Measurements from ENCODE around the gene ITPR3. TPM values are rescaled to one million over a fixed set of nuclear protein-coding genes. Genes with fewer than 3 reads are reported as not detected.

The ITPR3 gene
- total RNA-seq, 1 donor from 2014 or later: 69.3 TPM

GRCh38 chr6:33719326-33719987 is 98.3 kb downstream of the ITPR3 start:
- TF ChIP-seq CTCF (conservative IDR thresholded peaks at IDR 0.05; ENCODE audit: low read depth, low read length): no peak
- H3K4me3 ChIP-seq (ENCODE audit: low read depth, low read length): no peak overlapping the region
- DNase-seq (ENCODE audit: low read depth): no peak

- H3K4me3 ChIP-seq (ENCODE audit: low read depth, low read length): no peak overlapping the region
- no peak for TF ChIP-seq CTCF (conservative IDR thresholded peaks at IDR 0.05; ENCODE audit: low read depth, low read length)
- DNase-seq (ENCODE audit: low read depth): no peak
Observed at GRCh38 chr6:33720998-33721397, 99.9 kb downstream of the ITPR3 start.

- no peak for TF ChIP-seq CTCF (conservative IDR thresholded peaks at IDR 0.05; ENCODE audit: low read depth, low read length)
- no peak for DNase-seq (ENCODE audit: low read depth)
- H3K4me3 ChIP-seq (ENCODE audit: low read depth, low read length): no peak overlapping the region
Observed at GRCh38 chr6:33721508-33721907, 100.4 kb downstream of the ITPR3 start.

GRCh38 chr6:33722103-33722623 is 101.0 kb downstream of the ITPR3 start:
- no peak for DNase-seq (ENCODE audit: low read depth)
- H3K4me3 ChIP-seq (ENCODE audit: low read depth, low read length): no peak overlapping the region
- no peak for TF ChIP-seq CTCF (conservative IDR thresholded peaks at IDR 0.05; ENCODE audit: low read depth, low read length)

- TF ChIP-seq CTCF (conservative IDR thresholded peaks at IDR 0.05; ENCODE audit: low read depth, low read length): no peak
- DNase-seq (ENCODE audit: low read depth): no peak
- H3K4me3 ChIP-seq (ENCODE audit: low read depth, low read length): no peak overlapping the region
Observed at GRCh38 chr6:33723371-33724085, 102.4 kb downstream of the ITPR3 start.

GRCh38 chr6:33724102-33725023 is 103.2 kb downstream of the ITPR3 start:
- no peak overlapping the region for H3K4me3 ChIP-seq (ENCODE audit: low read depth, low read length)
- no peak for DNase-seq (ENCODE audit: low read depth)
- no peak for TF ChIP-seq CTCF (conservative IDR thresholded peaks at IDR 0.05; ENCODE audit: low read depth, low read length)

Data from epithelial cell of proximal tubule (primary cell).